Upper lobe of left lung (tissue), 6 donors: ENCODE results near the gene BTN3A1. TPM values are rescaled to one million over a fixed set of nuclear protein-coding genes. Genes with fewer than 3 reads are reported as not detected.
"Not testable (repeated sequence)": the region's sequence is repeated elsewhere in the genome, so short reads cannot be mapped to it uniquely, and the experiment has no call there.

ENCODE experiments used
- ATAC-seq, 2 donors: fragments of 200-7000 bp; cut with Tn5 transposase; one replicate each; pipeline ENCODE4 v1.9.1; 2022; ENCODE audit warnings: mild to moderate bottlenecking in 2 of 2, moderate library complexity in 2 of 2; ENCODE audit not compliant: low FRiP score in 2 of 2
- DNase-seq, 2 donors: peaks; one replicate each; pipeline ENCODE4 v3.0.0-alpha.2; 2019 to 2020
- H3K27ac ChIP-seq, 4 donors: fragments of 200-600 bp; sonication (generic); one replicate each; pipeline ENCODE4 v1.5.1; 2016 to 2019
- H3K27me3 ChIP-seq, 4 donors: fragments of 200-600 bp; sonication (generic); one replicate each; pipeline ENCODE4 v1.5.1; 2017 to 2019
- H3K36me3 ChIP-seq, 4 donors: fragments of 200-600 bp; sonication (generic); one replicate each; pipeline ENCODE4 v1.5.1; 2016 to 2019
- H3K4me1 ChIP-seq, 4 donors: fragments of 200-600 bp; sonication (generic); one replicate each; pipeline ENCODE4 v1.5.1; 2018 to 2019
- H3K4me3 ChIP-seq, 4 donors: fragments of 200-600 bp; sonication (generic); one replicate each; pipeline ENCODE4 v1.5.1; 2017 to 2019; ENCODE audit warnings: mild to moderate bottlenecking in 2 of 4, moderate library complexity in 1 of 4
- H3K9me3 ChIP-seq, 4 donors: fragments of 200-600 bp; sonication (generic); one replicate each; pipeline ENCODE4 v1.5.1; 2018 to 2019
- EP300 ChIP-seq, 4 donors: sonication (generic); formaldehyde crosslinking; IDR thresholded peaks; one replicate each; pipeline ENCODE4 v1.5.1; 2017; ENCODE audit warnings: antibody characterized with exemption in 4 of 4, control low read depth in 2 of 4
- POLR2A ChIP-seq, 4 donors: fragments of 450-650 bp; IDR thresholded peaks; one replicate each; pipeline ENCODE4 v1.5.1; 2016 to 2017; ENCODE audit warnings: antibody characterized with exemption in 4 of 4, mild to moderate bottlenecking in 2 of 4
- POLR2AphosphoS5 ChIP-seq, 2 donors: sonication (generic); formaldehyde crosslinking; IDR thresholded peaks; one replicate each; pipeline ENCODE4 v1.5.1; 2017; ENCODE audit warnings: antibody characterized with exemption in 2 of 2
- WGBS, 2 donors: methylation state at CpG; one replicate each; pipeline ENCODE4 v1.1.5; 2017 to 2018; 5-methylcytosine and 5-hydroxymethylcytosine counted together
- total RNA-seq, 6 donors: library from RNA; depleted of rRNA in 4 of 6; stranded (reverse); fragments of >200 nt in 4 of 6; gene quantifications; one replicate each; pipeline versions ENCODE4 v1.1.0 to v1.2.1, GENCODE V29; 2016 to 2021
- TF ChIP-seq, protein P1 (sequence below), 6 experiments: fragments of 450-650 bp in 4 of 6; fragments of 200-600 bp in 2 of 6; sonication (generic) in 2 of 6; IDR thresholded peaks; one replicate each; pipeline ENCODE4 v1.5.1; 2016 to 2019; ENCODE audit warnings: antibody characterized with exemption in 6 of 6
- donor health status: DM: no; HTN: no; CAD: no; lungs with moderate emphysema.
- donor health status: DM: no; HTN: yes; CAD: no; lungs with severe emphysema.

The BTN3A1 gene
- total RNA-seq, 6 donors from 2014 or later: 24.9 to 55.8 (median 34.6) TPM

DNA sequence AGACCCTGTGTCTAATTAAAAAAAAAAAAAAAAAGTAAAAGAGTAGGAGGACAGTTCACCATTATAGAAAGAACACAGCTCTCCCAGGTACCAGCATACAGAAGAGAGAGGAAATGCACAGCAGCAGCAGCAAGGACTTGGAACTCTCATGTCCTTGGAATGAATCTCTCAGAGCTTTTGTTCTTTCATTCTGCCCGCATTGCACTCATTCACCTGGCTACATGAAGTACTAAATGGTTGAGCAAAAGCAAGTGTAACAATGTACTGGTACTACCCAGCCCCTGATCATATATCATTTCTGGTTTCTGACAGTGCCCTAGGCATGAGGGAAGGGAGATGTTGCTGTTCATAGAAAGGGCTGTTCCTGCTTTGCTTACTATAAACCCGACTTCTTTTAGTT lies 26.1 kb downstream of the BTN3A1 start:
- H3K27me3 ChIP-seq: no peaks in the 10 kb centered on the region
- H3K27ac ChIP-seq: no peak overlapping the region
- DNase-seq (no peak), ATAC-seq (no peak)
- WGBS, 2 donors: 86 to 94% methylated on average over 2 of the region's 2 CpGs
- no peak overlapping the region for H3K4me3 ChIP-seq
- H3K4me1 ChIP-seq: peaks cover 0 to 15% (median 11%) of the 10 kb centered on the region in 4 donors
- no peak for TF ChIP-seq EP300 (IDR thresholded peaks at IDR 0.05)
- TF ChIP-seq, protein P1, sequence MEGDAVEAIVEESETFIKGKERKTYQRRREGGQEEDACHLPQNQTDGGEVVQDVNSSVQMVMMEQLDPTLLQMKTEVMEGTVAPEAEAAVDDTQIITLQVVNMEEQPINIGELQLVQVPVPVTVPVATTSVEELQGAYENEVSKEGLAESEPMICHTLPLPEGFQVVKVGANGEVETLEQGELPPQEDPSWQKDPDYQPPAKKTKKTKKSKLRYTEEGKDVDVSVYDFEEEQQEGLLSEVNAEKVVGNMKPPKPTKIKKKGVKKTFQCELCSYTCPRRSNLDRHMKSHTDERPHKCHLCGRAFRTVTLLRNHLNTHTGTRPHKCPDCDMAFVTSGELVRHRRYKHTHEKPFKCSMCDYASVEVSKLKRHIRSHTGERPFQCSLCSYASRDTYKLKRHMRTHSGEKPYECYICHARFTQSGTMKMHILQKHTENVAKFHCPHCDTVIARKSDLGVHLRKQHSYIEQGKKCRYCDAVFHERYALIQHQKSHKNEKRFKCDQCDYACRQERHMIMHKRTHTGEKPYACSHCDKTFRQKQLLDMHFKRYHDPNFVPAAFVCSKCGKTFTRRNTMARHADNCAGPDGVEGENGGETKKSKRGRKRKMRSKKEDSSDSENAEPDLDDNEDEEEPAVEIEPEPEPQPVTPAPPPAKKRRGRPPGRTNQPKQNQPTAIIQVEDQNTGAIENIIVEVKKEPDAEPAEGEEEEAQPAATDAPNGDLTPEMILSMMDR (IDR thresholded peaks at IDR 0.05): no peak
- no peak for TF ChIP-seq POLR2A (IDR thresholded peaks at IDR 0.05)
- no peak for TF ChIP-seq POLR2AphosphoS5 (IDR thresholded peaks at IDR 0.05)
- H3K9me3 ChIP-seq: no peaks in the 10 kb centered on the region
- H3K36me3 ChIP-seq: peaks cover 0 to 57% (median 9%) of the 10 kb centered on the region in 4 donors

DNA sequence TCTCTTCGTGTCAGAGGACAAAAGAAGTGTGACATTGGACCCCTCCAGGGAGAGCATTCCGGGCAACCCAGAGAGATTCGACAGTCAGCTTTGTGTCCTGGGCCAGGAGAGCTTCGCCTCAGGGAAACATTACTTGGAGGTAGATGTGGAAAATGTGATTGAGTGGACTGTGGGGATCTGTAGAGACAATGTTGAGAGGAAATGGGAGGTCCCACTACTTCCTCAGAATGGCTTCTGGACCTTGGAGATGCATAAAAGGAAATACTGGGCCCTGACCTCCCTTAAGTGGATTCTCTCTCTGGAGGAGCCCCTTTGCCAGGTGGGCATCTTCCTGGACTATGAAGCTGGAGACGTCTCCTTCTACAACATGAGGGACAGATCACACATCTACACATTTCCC lies 28.7 kb downstream of the BTN3A1 start:
- WGBS, 2 donors: 77 to 82% methylated on average over 5 of the region's 5 CpGs
- no peak for ATAC-seq

DNA sequence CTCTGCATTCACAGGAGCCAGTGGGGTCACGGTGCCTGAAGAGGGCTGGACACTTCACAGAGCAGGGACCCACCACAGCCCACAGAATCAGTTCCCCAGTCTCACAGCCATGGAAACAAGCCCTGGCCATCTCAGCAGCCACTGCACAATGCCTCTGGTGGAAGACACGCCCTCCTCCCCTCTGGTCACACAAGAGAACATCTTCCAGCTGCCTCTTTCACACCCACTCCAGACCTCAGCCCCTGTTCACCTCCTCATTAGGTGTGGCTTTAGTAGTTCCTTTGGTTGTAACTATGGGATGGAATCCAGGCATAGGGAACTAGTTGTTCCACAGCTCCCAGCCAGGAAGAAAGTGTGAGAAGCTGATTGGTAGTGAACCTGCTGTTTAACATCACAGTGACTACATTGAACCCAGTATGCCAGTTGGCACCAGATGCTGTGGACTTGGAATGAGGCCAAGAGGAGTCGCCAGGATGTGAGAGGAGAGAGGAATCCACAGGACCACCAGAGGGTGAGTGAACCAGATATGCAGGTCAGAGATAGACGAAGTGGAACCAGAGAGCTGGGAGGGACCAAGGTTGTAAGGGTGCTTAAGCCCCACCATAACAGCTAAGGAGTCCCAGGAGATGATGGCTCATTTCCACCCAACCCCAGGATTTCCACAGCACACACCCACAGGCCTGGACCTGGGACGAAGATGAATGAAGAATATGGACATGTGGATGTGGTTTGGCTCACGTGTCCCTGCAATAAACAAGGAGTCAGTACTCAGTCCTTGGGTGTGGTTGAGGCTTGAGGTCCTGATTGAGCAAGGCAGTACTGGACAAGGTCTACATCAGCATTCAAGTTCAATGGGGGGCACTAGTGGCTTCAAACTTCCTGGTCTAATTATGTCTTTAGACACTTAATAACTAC lies 29.4 kb downstream of the BTN3A1 start:
- TF ChIP-seq POLR2A (IDR thresholded peaks at IDR 0.05): no peak
- TF ChIP-seq, protein P1 (IDR thresholded peaks at IDR 0.05): no peak
- no peak for TF ChIP-seq POLR2AphosphoS5 (IDR thresholded peaks at IDR 0.05)
- TF ChIP-seq EP300 (IDR thresholded peaks at IDR 0.05): no peak
- peaks cover 0 to 50% (median 9%) of the 10 kb centered on the region in 4 donors for H3K36me3 ChIP-seq
- DNase-seq: peak in 1 of 2 donors; percentile 34
- 82 to 84% methylated on average over 5 to 6 of the region's 6 CpGs for WGBS, 2 donors
- H3K9me3 ChIP-seq: peaks cover 0 to 3% (median 0%) of the 10 kb centered on the region in 4 donors
- no peaks in the 10 kb centered on the region for H3K4me1 ChIP-seq
- ATAC-seq: peak in 1 of 2 donors; percentile 72
- no peak overlapping the region for H3K4me3 ChIP-seq
- no peak overlapping the region for H3K27ac ChIP-seq
- no peaks in the 10 kb centered on the region for H3K27me3 ChIP-seq

More for the DNA sequence above, 28.7 kb downstream of the BTN3A1 start:
- no peak for DNase-seq
- no peaks in the 10 kb centered on the region for H3K27me3 ChIP-seq
- peaks cover 0 to 3% (median 0%) of the 10 kb centered on the region in 4 donors for H3K9me3 ChIP-seq
- no peak overlapping the region for H3K4me3 ChIP-seq
- H3K27ac ChIP-seq: no peak overlapping the region
- peaks cover 0 to 57% (median 9%) of the 10 kb centered on the region in 4 donors for H3K36me3 ChIP-seq
- peaks cover 0 to under 1% (median 0%) of the 10 kb centered on the region in 4 donors for H3K4me1 ChIP-seq
- no peak for TF ChIP-seq EP300 (IDR thresholded peaks at IDR 0.05)
- TF ChIP-seq POLR2A (IDR thresholded peaks at IDR 0.05): no peak
- TF ChIP-seq POLR2AphosphoS5 (IDR thresholded peaks at IDR 0.05): no peak
- TF ChIP-seq, protein P1 (IDR thresholded peaks at IDR 0.05): no peak

DNA sequence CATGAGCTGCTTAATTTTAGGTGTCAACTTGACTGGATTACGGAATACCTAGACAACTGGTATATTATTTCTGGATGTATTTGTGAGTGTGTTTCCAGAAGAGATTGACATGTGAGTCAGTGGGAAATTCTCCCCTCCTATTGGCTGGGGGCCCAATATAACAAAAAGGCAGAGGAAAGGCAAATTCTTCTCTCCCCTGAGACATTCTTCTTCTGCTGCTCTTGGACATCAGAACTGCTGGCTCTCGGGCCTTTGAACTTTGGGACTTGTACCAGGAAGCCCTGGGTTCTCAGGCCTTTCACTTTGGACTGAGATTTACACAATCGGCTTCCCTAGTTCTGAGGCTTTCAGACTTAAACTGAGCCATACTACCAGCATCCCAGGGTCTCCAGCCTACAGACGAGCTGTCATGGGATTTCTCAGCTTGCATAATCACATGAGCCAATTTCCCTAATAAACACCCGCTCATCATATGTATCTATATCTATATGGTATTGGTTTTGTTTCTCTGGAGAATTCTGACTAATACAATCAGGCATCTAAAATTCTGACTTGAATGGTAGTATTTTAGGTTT lies 30.6 kb downstream of the BTN3A1 start:
- Histone ChIP-seq H3K36me3 (peaks cover 0 to 38% (median 9%) of the 10 kb centered on the region in 4 donors), H3K9me3 (peaks cover 0 to 3% (median 0%) of the 10 kb centered on the region in 4 donors), H3K27me3 (no peaks in the 10 kb centered on the region), H3K4me3 (no peak overlapping the region), H3K27ac (no peak overlapping the region), H3K4me1 (no peaks in the 10 kb centered on the region)
- DNase-seq (no peak), ATAC-seq (no peak)
- TF ChIP-seq EP300 (IDR thresholded peaks at IDR 0.05) (no peak), POLR2A (IDR thresholded peaks at IDR 0.05) (no peak), POLR2AphosphoS5 (IDR thresholded peaks at IDR 0.05) (no peak)
- TF ChIP-seq, protein P1 (IDR thresholded peaks at IDR 0.05): no peak
- WGBS, 2 donors: 85 to 92% methylated on average over 5 of the region's 5 CpGs

DNA sequence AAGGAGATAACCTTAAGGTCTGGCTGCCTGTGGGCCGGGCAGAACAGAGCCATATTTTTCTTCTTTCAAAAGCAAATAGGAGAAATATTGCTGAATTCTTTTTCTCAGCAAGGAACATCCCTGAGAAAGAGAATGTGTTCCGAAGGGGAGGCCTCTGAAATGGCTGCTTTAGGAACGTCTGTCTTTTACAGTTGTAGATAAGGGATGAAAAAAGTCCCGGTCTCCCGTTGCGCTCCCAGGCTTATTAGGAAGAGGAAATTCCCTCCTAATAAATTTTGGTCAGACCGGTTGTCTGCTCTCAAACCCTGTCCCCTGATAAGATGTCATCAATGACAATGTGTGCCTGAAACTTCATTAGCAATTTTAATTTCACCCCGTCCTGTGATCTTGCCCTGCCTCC lies 31.6 kb downstream of the BTN3A1 start:
- H3K4me1 ChIP-seq, DNase-seq, H3K27me3 ChIP-seq, ATAC-seq, H3K27ac ChIP-seq, H3K9me3 ChIP-seq, H3K4me3 ChIP-seq: not testable (repeated sequence)
- H3K36me3 ChIP-seq: peaks cover 0 to 28% (median 6%) of the 10 kb centered on the region in 4 donors
- WGBS, 2 donors: 87 to 95% methylated on average over 8 of the region's 8 CpGs
